ENCODE measurements around the gene PRG3.

The PRG3 gene

GRCh38 chr11:57380975-57381374 is at the start of gene PRG3:
TSS of gene PRG3 (minus strand) at chr11:57381150. CDS start at chr11:57380708, 442 bp downstream.
- no peak for DNase-seq (ENCODE audit: low read depth in 2 of 2, low spot score in 1 of 2)

- no peak for DNase-seq (ENCODE audit: low read depth in 2 of 2, low spot score in 1 of 2)
Measured at GRCh38 chr11:57429946-57430345, 49.0 kb upstream of the PRG3 start.

- DNase-seq (ENCODE audit: low read depth in 2 of 2, low spot score in 1 of 2): no peak
Measured at GRCh38 chr11:57428643-57429042, 47.7 kb upstream of the PRG3 start.

GRCh38 chr11:57427727-57428082 is 46.8 kb upstream of the PRG3 start:
- no peak for DNase-seq (ENCODE audit: low read depth in 2 of 2, low spot score in 1 of 2)

- peak; percentile 38 to 65 for DNase-seq (ENCODE audit: low read depth in 2 of 2, low spot score in 1 of 2)
Measured at GRCh38 chr11:57426929-57427726, 46.2 kb upstream of the PRG3 start, which contains the start of gene SLC43A3. TSS of gene SLC43A3 (minus strand) at chr11:57427121. CDS start at chr11:57426172, 949 bp downstream.

GRCh38 chr11:57426439-57426928 is 45.5 kb upstream of the PRG3 start:
- DNase-seq (ENCODE audit: low read depth in 2 of 2, low spot score in 1 of 2): no peak

- no peak for DNase-seq (ENCODE audit: low read depth in 2 of 2, low spot score in 1 of 2)
Measured at GRCh38 chr11:57425565-57426438, 44.9 kb upstream of the PRG3 start.

GRCh38 chr11:57424792-57425564 is 44.0 kb upstream of the PRG3 start:
- DNase-seq (ENCODE audit: low read depth in 2 of 2, low spot score in 1 of 2): peak; percentile 71 to 85

- no peak for DNase-seq (ENCODE audit: low read depth in 2 of 2, low spot score in 1 of 2)
Measured at GRCh38 chr11:57424137-57424791, 43.3 kb upstream of the PRG3 start.

- no peak for DNase-seq (ENCODE audit: low read depth in 2 of 2, low spot score in 1 of 2)
Measured at GRCh38 chr11:57422669-57423068, 41.7 kb upstream of the PRG3 start.

- no peak for DNase-seq (ENCODE audit: low read depth in 2 of 2, low spot score in 1 of 2)
Measured at GRCh38 chr11:57421805-57422204, 40.9 kb upstream of the PRG3 start.

- no peak for DNase-seq (ENCODE audit: low read depth in 2 of 2, low spot score in 1 of 2)
Measured at GRCh38 chr11:57421066-57421465, 40.1 kb upstream of the PRG3 start.

- DNase-seq (ENCODE audit: low read depth in 2 of 2, low spot score in 1 of 2): no peak
Measured at GRCh38 chr11:57419146-57419545, 38.2 kb upstream of the PRG3 start.

- no peak for DNase-seq (ENCODE audit: low read depth in 2 of 2, low spot score in 1 of 2)
Measured at GRCh38 chr11:57418131-57418530, 37.2 kb upstream of the PRG3 start.

- no peak for DNase-seq (ENCODE audit: low read depth in 2 of 2, low spot score in 1 of 2)
Measured at GRCh38 chr11:57417056-57417455, 36.1 kb upstream of the PRG3 start.

GRCh38 chr11:57416436-57416835 is 35.5 kb upstream of the PRG3 start:
- no peak for DNase-seq (ENCODE audit: low read depth in 2 of 2, low spot score in 1 of 2)

- DNase-seq (ENCODE audit: low read depth in 2 of 2, low spot score in 1 of 2): no peak
Measured at GRCh38 chr11:57414612-57415212, 33.8 kb upstream of the PRG3 start.

- no peak for DNase-seq (ENCODE audit: low read depth in 2 of 2, low spot score in 1 of 2)
Measured at GRCh38 chr11:57413681-57414080, 32.7 kb upstream of the PRG3 start.

GRCh38 chr11:57410287-57410686 is 29.3 kb upstream of the PRG3 start:
- no peak for DNase-seq (ENCODE audit: low read depth in 2 of 2, low spot score in 1 of 2)
